OCI-LY1 (cell line): ENCODE data around the gene DNMT3A.

Experiments
- H2AFZ ChIP-seq: fragments of 200-600 bp; sonication (generic), shearing (Covaris generic); 2 replicates; pipeline ENCODE4 v1.6.0; 2014; ENCODE audit warnings: antibody characterized with exemption, mild to moderate bottlenecking, low read length
- H3F3A ChIP-seq: fragments of 200-600 bp; sonication (generic), shearing (Covaris generic); 2 replicates; pipeline ENCODE4 v1.6.0; 2014; ENCODE audit warnings: mild to moderate bottlenecking, antibody characterized with exemption, low read length, moderate library complexity; ENCODE audit not compliant: insufficient read depth
- H3K27ac ChIP-seq: fragments of 200-600 bp; sonication (generic); 2 replicates; pipeline ENCODE4 v1.5.1; 2014; ENCODE audit warnings: low read length, mixed run types, mild to moderate bottlenecking, low read depth; ENCODE audit not compliant: poor library complexity, severe bottlenecking
- H3K27me3 ChIP-seq: fragments of 200-600 bp; sonication (generic); 2 replicates; pipeline ENCODE4 v1.6.0; 2014; ENCODE audit warnings: antibody characterized with exemption, mild to moderate bottlenecking, low read length, moderate library complexity; ENCODE audit not compliant: insufficient read depth
- H3K36me3 ChIP-seq: fragments of 200-600 bp; sonication (generic); 2 replicates; pipeline ENCODE4 v1.6.1; 2014; ENCODE audit warnings: mild to moderate bottlenecking, antibody characterized with exemption, low read length, moderate library complexity, mixed read lengths; ENCODE audit not compliant: insufficient read depth
- H3K4me1 ChIP-seq: fragments of 200-600 bp; sonication (generic); 2 replicates; pipeline ENCODE4 v1.5.1; 2014; ENCODE audit warnings: mild to moderate bottlenecking, low read length, moderate library complexity; ENCODE audit not compliant: insufficient read depth, severe bottlenecking
- H3K4me2 ChIP-seq: fragments of 200-600 bp; sonication (generic), shearing (Covaris generic); 2 replicates; pipeline ENCODE4 v1.6.1; 2014; ENCODE audit warnings: low read length
- H3K4me3 ChIP-seq: fragments of 200-600 bp; sonication (generic); 2 replicates; pipeline ENCODE4 v1.5.1; 2014; ENCODE audit warnings: low read length, low read depth, mild to moderate bottlenecking, mixed read lengths; ENCODE audit not compliant: poor library complexity, severe bottlenecking
- H3K79me2 ChIP-seq: fragments of 200-600 bp; shearing (Covaris generic); 2 replicates; pipeline ENCODE4 v1.6.1; 2016; ENCODE audit warnings: mixed run types, low read length, mixed read lengths; ENCODE audit not compliant: insufficient read depth
- H3K9ac ChIP-seq: fragments of 200-600 bp; sonication (generic), shearing (Covaris generic); 2 replicates; pipeline ENCODE4 v1.6.1; 2014; ENCODE audit warnings: mild to moderate bottlenecking, low read length, mixed read lengths
- H3K9me2 ChIP-seq: fragments of 200-600 bp; sonication (generic), shearing (Covaris generic); 2 replicates; pipeline ENCODE4 v1.6.1; 2014; ENCODE audit warnings: low read depth, mild to moderate bottlenecking, low read length, mixed read lengths
- H3K9me3 ChIP-seq: fragments of 200-600 bp; shearing (Covaris generic); 2 replicates; pipeline ENCODE4 v1.6.1; 2014; ENCODE audit warnings: low read length, mixed read lengths
- H4K20me1 ChIP-seq: fragments of 200-600 bp; sonication (generic), shearing (Covaris generic); 2 replicates; pipeline ENCODE4 v1.6.0; 2016; ENCODE audit warnings: mild to moderate bottlenecking, low read length; ENCODE audit not compliant: insufficient read depth
- CTCF ChIP-seq: fragments of 200-600 bp; sonication (generic), shearing (Covaris generic); IDR thresholded peaks from 2 replicates; pipeline ENCODE4 v1.5.1; 2017; ENCODE audit warnings: mild to moderate bottlenecking, antibody characterized with exemption, low read length, moderate library complexity, mixed read lengths
- EZH2 ChIP-seq: fragments of 200-600 bp; sonication (generic), shearing (Covaris generic); IDR thresholded peaks from 2 replicates; pipeline ENCODE4 v1.8.0; 2017; ENCODE audit warnings: borderline replicate concordance, mixed run types, mild to moderate bottlenecking, antibody characterized with exemption, low read length, moderate library complexity, mixed read lengths

Gene DNMT3A

GRCh38 chr2:25383806-25384205 is 42.1 kb upstream of the DNMT3A start:
- Histone ChIP-seq H3K9ac (no peak overlapping the region), H3K4me1 (peaks cover 30% of the 10 kb centered on the region), H2AFZ (no peak overlapping the region), H3K9me3 (no peaks in the 10 kb centered on the region), H3F3A (no peaks in the 10 kb centered on the region), H3K4me3 (no peak overlapping the region), H3K4me2 (no peak overlapping the region), H4K20me1 (no peaks in the 10 kb centered on the region), H3K27me3 (0 out of 2 replicates have a peak, but pooled peaks cover 3% of the 10 kb centered on the region), H3K79me2 (no peaks in the 10 kb centered on the region), H3K9me2 (no peaks in the 10 kb centered on the region), H3K36me3 (no peaks in the 10 kb centered on the region), H3K27ac (no peak overlapping the region)
- TF ChIP-seq EZH2 (no peak), CTCF (no peak)

GRCh38 chr2:25381502-25381901 is 39.8 kb upstream of the DNMT3A start:
- Histone ChIP-seq H3K79me2 (no peaks in the 10 kb centered on the region), H3K9me2 (no peaks in the 10 kb centered on the region), H3F3A (no peaks in the 10 kb centered on the region), H3K9me3 (no peaks in the 10 kb centered on the region), H3K36me3 (no peaks in the 10 kb centered on the region), H3K4me2 (no peak overlapping the region), H3K27ac (no peak overlapping the region), H4K20me1 (no peaks in the 10 kb centered on the region), H3K27me3 (0 out of 2 replicates have a peak, but pooled peaks cover 2% of the 10 kb centered on the region), H3K9ac (no peak overlapping the region), H2AFZ (no peak overlapping the region), H3K4me1 (peaks cover 37% of the 10 kb centered on the region), H3K4me3 (no peak overlapping the region)
- TF ChIP-seq EZH2 (no peak), CTCF (no peak)

- no peaks in the 10 kb centered on the region for H3K9me2 ChIP-seq
- H3K4me1 ChIP-seq: peaks cover 44% of the 10 kb centered on the region
- H4K20me1 ChIP-seq: no peaks in the 10 kb centered on the region
- no peaks in the 10 kb centered on the region for H3K79me2 ChIP-seq
- no peaks in the 10 kb centered on the region for H3F3A ChIP-seq
- H2AFZ ChIP-seq: no peak overlapping the region
- no peak overlapping the region for H3K4me2 ChIP-seq
- no peak overlapping the region for H3K9ac ChIP-seq
- no peaks in the 10 kb centered on the region for H3K9me3 ChIP-seq
- H3K4me3 ChIP-seq: no peak overlapping the region
- no peak overlapping the region for H3K27ac ChIP-seq
- H3K36me3 ChIP-seq: no peaks in the 10 kb centered on the region
- no peaks in the 10 kb centered on the region for H3K27me3 ChIP-seq
- no peak for TF ChIP-seq CTCF
- no peak for TF ChIP-seq EZH2
Measured at GRCh38 chr2:25380586-25381375, 39.1 kb upstream of the DNMT3A start.
